NT2/D1 (cell line): ENCODE data around the gene PCP4L1.

Experiments used
- YY1 ChIP-seq: IDR thresholded peaks from 2 replicates; pipeline ENCODE4 v1.6.1; 2011; ENCODE audit not compliant: insufficient read length, insufficient read depth
- ZNF274 ChIP-seq: IDR thresholded peaks from 2 replicates; pipeline ENCODE4 v1.6.1; 2011; ENCODE audit warnings: mild to moderate bottlenecking, low read depth, low read length

DNA sequence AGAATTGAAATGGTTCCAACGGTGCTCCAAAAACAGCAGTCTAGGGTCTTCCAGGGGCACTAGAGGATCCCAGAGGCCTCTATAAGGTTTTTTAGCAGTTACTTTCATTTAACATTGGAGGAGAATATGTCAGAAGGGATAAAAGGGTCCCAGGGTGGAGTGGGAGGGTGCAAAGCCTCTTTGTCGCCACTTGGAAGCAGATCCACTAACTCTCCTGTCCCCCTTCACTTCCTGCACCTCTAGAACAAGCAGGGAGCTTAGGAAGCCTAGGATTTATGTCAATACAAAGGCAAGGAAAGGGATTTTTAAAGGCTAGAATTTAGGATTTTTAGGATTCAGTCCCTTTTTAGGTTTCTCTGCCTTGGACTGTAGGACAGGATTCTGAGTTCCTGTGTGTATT lies 8.3 kb downstream of the PCP4L1 start:
- TF ChIP-seq YY1 (no peak), ZNF274 (no peak)
